Panc1 (cell line): ENCODE data around the gene MISP3. TPM values are rescaled to one million over a fixed set of nuclear protein-coding genes. Genes with fewer than 3 reads are reported as not detected.

Experiments
- ATAC-seq: fragments of 200-7000 bp; cut with Tn5 transposase; 2 replicates; pipeline ENCODE4 v1.9.1; 2020; ENCODE audit warnings: mild to moderate bottlenecking, moderate library complexity
- BruUV-seq: library from RNA; stranded (reverse); fragments of 400-500 nt; replicated peaks from 2 replicates; lab custom pipeline; 2021; lab: Mats Ljungman, UMichigan
- CTCF ChIA-PET: fragments of 300-600 bp; sonication (Branson Sonifier 250); formaldehyde crosslinking; loops from one replicate; lab custom pipeline; 2022; ENCODE audit warnings: antibody characterized with exemption; lab: Charles Lee
- POLR2A ChIA-PET: fragments of 300-600 bp; sonication (Branson Sonifier 250); formaldehyde crosslinking; loops from one replicate; lab custom pipeline; 2022; ENCODE audit warnings: antibody characterized with exemption; lab: Charles Lee
- DNase-seq: peaks from one replicate; pipeline ENCODE4 v3.0.0-alpha.2; 2010; ENCODE audit warnings: low read depth, low spot score
- H3K27ac ChIP-seq: 2 replicates; pipeline ENCODE4 v1.5.1; 2011; ENCODE audit warnings: mild to moderate bottlenecking, low read length, inconsistent platforms
- H3K27me3 ChIP-seq: fragments of 200-500 bp; sonication (Bioruptor generic); 2 replicates; pipeline ENCODE4 v1.6.0; 2014; ENCODE audit warnings: low read length, inconsistent platforms; ENCODE audit not compliant: control insufficient read depth, insufficient read depth
- H3K36me3 ChIP-seq: fragments of 200-500 bp; sonication (Bioruptor generic); 2 replicates; pipeline ENCODE4 v1.5.1; 2014; ENCODE audit warnings: inconsistent platforms, mild to moderate bottlenecking, low read length, moderate library complexity; ENCODE audit not compliant: control insufficient read depth, insufficient read depth
- H3K4me1 ChIP-seq: 2 replicates; pipeline ENCODE4 v1.5.1; 2011; ENCODE audit warnings: inconsistent platforms, mild to moderate bottlenecking, low read length, moderate library complexity; ENCODE audit not compliant: control insufficient read depth, insufficient read depth
- H3K4me3 ChIP-seq, 2 experiments: 2 replicates each; pipeline ENCODE4 v1.5.1; 2011 to 2012; ENCODE audit warnings: low read depth in 2 of 2, low read length in 2 of 2, mild to moderate bottlenecking in 2 of 2, inconsistent platforms in 1 of 2, moderate library complexity in 1 of 2
- H3K9me3 ChIP-seq: fragments of 200-500 bp; sonication (Bioruptor generic); 2 replicates; pipeline ENCODE4 v1.5.1; 2014; ENCODE audit warnings: low read depth, mild to moderate bottlenecking, inconsistent platforms, low read length, moderate library complexity; ENCODE audit not compliant: control insufficient read depth, insufficient read depth
- CTCF ChIP-seq: fragments of 450-650 bp; IDR thresholded peaks from 2 replicates; pipeline ENCODE4 v1.5.1; 2017; ENCODE audit warnings: mild to moderate bottlenecking
- POLR2AphosphoS5 ChIP-seq: IDR thresholded peaks from 2 replicates; pipeline ENCODE4 v1.6.1; 2012; ENCODE audit warnings: mild to moderate bottlenecking, low read depth, low read length, moderate library complexity
- REST ChIP-seq, 2 experiments: IDR thresholded peaks; 2 replicates each; pipeline ENCODE4 v1.6.1; 2011 to 2012; ENCODE audit warnings: low read depth in 2 of 2, control low read depth in 1 of 2, low read length in 1 of 2, mild to moderate bottlenecking in 1 of 2, moderate library complexity in 1 of 2; ENCODE audit not compliant: insufficient read depth in 1 of 2
- SIN3A ChIP-seq: IDR thresholded peaks from 2 replicates; pipeline ENCODE4 v1.6.1; 2012; ENCODE audit warnings: low read depth, mild to moderate bottlenecking, low read length, moderate library complexity, borderline replicate concordance; ENCODE audit not compliant: insufficient read depth
- TCF7L2 ChIP-seq: IDR thresholded peaks from 2 replicates; pipeline ENCODE4 v1.6.1; 2011; ENCODE audit warnings: mild to moderate bottlenecking, low read depth, low read length, inconsistent platforms
- in situ Hi-C: cut with HindIII; loops from 2 replicates; pipeline ENCODE4 v1.10.0; 2016; ENCODE audit warnings: low sequenced_read_pairs, low pct_unique_long_range_greater_than_20kb
- intact Hi-C: fragments of 100-400 bp; cut with micrococcal nuclease; formaldehyde crosslinking; loops from one replicate; pipeline ENCODE4 v1.10.0; 2022; ENCODE audit not compliant: unreplicated experiment
- total RNA-seq: library from RNA; stranded (reverse); gene quantifications from one replicate; pipeline ENCODE4 v1.2.1, GENCODE V29; 2021; ENCODE audit not compliant: unreplicated experiment

The MISP3 gene
- total RNA-seq, 1 experiment from 2014 or later: 1.5 TPM

GRCh38 chr19:14089662-14090508 is 17.3 kb downstream of the MISP3 start:
- Histone ChIP-seq H3K27me3 (no peaks in the 10 kb centered on the region), H3K9me3 (peaks cover 3% of the 10 kb centered on the region; the same call in 1 of the 2 replicates), H3K4me1 (peaks cover 4% of the 10 kb centered on the region), H3K4me3 (peak overlapping the region; percentile 50 to 51), H3K36me3 (no peaks in the 10 kb centered on the region; the same call in 1 of the 2 replicates), H3K27ac (no peak overlapping the region)
- DNase-seq (no peak), ATAC-seq (peak; percentile 44)
- ChIA-PET POLR2A (interaction anchor here (0.6 kb wide), 1 partner anchor 252 kb away, joined by 4 read pairs; no protein-coding TSS in a partner anchor), CTCF (interaction anchor here (0.7 kb wide), 1 partner anchor 24 kb away, joined by 7 read pairs; no protein-coding TSS in a partner anchor)
- no TSS peak for BruUV-seq
- intact Hi-C loops (no loop called here), in situ Hi-C loops (no loop called here)
- TF ChIP-seq CTCF (peak; percentile 44; the same call in 1 of the 2 replicates), POLR2AphosphoS5 (no peak)

- CTCF ChIA-PET: no interaction called here
- Histone ChIP-seq H3K4me1 (peaks cover 4% of the 10 kb centered on the region), H3K9me3 (peaks cover 3% of the 10 kb centered on the region; the same call in 1 of the 2 replicates), H3K36me3 (no peaks in the 10 kb centered on the region; the same call in 1 of the 2 replicates), H3K4me3 (peak within 1 kb of the TSS; percentile 64 to 66), H3K27ac (peak within 1 kb of the TSS; percentile 89), H3K27me3 (no peaks in the 10 kb centered on the region)
- TF ChIP-seq SIN3A: peak; percentile 18; the same call in 1 of the 2 replicates
- no peak for TF ChIP-seq TCF7L2
- no peak for DNase-seq
- peak; percentile 76 for ATAC-seq
- no TSS peak for BruUV-seq
- intact Hi-C loops (no loop called here), in situ Hi-C loops (no loop called here)
- POLR2A ChIA-PET: no interaction called here
Measured at GRCh38 chr19:14090509-14091080, 18.0 kb downstream of the MISP3 start, which contains the start of gene SAMD1. SAMD1 (minus strand) TSS chr19:14090751.

- DNase-seq (no peak), ATAC-seq (peak; percentile 88)
- H3K27me3 ChIP-seq: no peaks in the 10 kb centered on the region
- H3K27ac ChIP-seq: peak overlapping the region; percentile 89
- H3K4me3 ChIP-seq: peak overlapping the region; percentile 64 to 66
- in situ Hi-C loops: no loop called here
- no TSS peak for BruUV-seq
- ChIA-PET CTCF (no interaction called here), POLR2A (no interaction called here)
- H3K36me3 ChIP-seq: no peaks in the 10 kb centered on the region; the same call in 1 of the 2 replicates
- peaks cover 4% of the 10 kb centered on the region for H3K4me1 ChIP-seq
- peaks cover 3% of the 10 kb centered on the region; the same call in 1 of the 2 replicates for H3K9me3 ChIP-seq
- intact Hi-C loops: no loop called here
- TF ChIP-seq TCF7L2 (no peak), REST (IDR thresholded peaks at IDR 0.05; ENCODE audit: insufficient read depth in 1 of 2, low read depth in 2 of 2, low read length in 1 of 2) (no peak), SIN3A (peak; percentile 33; the same call in 1 of the 2 replicates), CTCF (peak; percentile 63), POLR2AphosphoS5 (no peak; the same call in 1 of the 2 replicates)
Measured at GRCh38 chr19:14091081-14091812, 18.7 kb downstream of the MISP3 start.
